NCI-H2107 treated with DMSO at 0.1 percent for 48 hours (cell line): ENCODE data around the gene FLNC.

ENCODE experiments used
- DNase-seq: peaks from one replicate; lab custom pipeline; 2025; ENCODE audit not compliant: unreplicated experiment; lab: John Stamatoyannopoulos, UW

Gene FLNC

DNA sequence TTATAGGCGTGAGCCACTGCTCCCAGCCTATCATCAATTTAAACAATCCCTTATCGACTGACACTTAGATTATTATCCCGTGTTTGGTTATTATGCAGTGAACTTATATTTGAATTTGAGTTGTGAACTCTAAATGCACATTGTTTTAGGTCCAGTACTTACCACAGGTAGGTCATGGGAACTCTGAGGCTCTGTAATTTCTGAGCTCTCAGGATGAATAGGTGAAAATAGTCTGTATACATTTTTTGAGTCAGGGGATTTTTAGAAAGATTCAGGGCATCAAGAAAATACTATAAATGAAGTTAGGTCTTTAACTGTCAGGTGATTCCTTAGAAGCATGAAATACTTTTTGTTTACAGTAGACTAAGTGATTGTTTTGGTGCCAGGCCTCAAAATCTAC, 29.6 kb upstream of the FLNC start:
- no peak for DNase-seq

DNA sequence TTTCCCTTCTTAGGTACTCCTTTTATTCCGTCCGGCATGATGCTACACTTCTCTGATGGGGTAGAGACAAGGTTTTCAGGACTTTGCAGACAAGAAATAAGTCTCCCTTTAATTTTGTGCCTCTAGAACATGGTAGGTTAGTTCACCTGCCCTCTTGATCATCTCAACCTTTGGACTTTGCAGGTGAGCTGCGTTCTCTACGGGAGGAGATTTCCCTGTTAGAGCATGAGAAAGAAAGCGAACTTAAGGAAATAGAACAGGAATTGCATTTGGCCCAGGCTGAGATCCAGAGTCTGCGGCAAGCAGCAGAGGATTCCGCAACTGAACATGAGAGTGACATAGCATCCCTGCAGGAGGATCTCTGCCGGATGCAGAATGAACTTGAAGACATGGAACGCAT, 29.2 kb upstream of the FLNC start:
- DNase-seq = no peak

DNA sequence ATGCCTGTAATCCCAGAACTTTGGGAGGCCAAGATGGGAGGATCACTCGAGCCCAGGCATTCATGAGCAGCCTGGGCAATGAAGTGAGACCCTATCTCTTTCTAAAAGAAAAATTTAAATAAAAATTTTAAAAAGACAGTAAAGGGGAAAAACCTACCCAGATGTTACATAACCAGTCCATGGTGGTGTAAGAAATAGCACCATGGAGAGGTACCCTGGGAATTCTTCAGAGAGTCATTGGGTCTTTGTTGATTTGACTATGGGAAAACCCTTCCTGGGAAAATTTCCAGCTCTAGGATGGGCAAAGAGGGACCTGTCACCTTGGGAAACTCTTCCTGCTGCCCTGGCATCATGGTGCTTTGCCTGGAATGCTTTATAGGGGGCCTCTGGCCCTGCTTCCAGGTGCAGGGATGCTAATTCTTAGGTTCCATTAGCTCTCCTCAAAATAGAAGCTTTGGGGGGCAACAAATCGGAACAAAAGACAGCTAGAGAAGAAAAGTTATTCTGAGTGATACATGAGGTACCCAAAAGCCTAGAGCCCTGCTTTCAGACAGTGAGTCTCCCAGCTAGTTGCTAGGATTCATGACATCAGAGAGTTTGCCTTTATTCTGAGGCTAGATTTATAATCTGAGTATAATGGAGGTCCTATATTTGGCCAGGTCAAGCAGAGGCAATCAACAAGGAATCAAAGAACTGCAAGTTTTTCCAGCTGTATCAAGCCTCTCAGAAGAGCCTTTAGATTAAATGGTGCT, 28.4 kb upstream of the FLNC start:
- DNase-seq = no peak

GRCh38 chr7:128804484-128804883, 25.7 kb upstream of the FLNC start:
- no peak for DNase-seq

GRCh38 chr7:128805225-128805624, 25.0 kb upstream of the FLNC start:
- DNase-seq = no peak

GRCh38 chr7:128807191-128807590, 23.0 kb upstream of the FLNC start:
- no peak for DNase-seq

DNA sequence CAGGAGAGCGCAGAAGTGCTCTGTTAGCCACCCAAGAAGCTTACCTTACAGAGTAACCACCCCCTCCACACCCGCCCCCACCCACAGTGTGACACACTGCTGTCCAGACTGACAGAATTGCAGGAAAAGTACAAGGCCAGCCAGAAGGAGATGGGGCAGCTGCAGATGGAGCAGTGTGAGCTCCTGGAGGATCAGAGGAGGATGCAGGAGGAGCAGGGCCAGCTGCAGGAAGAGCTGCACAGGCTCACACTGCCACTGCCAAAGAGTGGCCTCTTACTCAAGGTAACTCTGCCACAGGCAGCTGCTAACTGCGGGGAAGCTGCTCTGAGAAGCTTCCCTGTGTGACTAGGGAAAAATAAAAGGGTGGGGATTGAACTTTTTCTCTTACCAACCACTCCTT, 20.8 kb upstream of the FLNC start:
- no peak for DNase-seq

DNA sequence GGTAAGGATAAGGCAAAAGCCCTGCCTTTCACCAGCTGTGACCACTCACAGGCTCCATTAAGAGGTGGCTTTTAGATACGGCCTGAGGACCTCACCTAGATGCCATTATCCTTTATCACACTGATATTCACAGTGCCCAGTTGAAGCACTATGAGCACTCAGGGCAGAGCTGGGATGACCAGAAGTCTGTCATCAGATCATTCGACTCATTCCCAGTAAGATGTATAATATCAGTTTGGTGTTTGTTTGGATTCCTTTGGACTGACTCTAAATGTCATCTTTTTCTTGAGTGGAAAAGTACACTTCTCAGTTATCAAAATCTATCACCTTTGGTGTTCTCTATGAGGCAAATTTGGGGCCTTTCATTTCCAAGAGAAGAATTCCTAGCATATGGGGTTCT, 19.7 kb upstream of the FLNC start:
- no peak for DNase-seq

DNA sequence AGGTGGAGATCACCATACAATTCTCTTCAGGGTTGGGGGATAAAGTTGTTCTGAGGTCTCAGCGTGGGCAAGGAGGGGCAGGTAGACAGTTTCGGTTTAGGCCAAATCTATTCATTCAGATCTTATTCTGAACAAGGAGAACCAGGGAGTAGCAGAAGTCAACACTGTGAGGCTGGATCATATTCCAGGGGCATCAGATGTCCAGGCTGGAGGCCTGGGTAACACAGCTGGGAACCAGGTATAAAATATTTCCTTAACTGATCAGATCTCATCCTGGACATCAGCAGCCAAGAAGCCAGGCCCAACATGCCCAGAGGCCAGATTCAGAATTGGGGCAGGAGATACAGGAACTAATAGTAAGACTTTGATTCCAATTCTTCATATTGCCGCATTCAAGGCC, 19.2 kb upstream of the FLNC start:
- no peak for DNase-seq

DNA sequence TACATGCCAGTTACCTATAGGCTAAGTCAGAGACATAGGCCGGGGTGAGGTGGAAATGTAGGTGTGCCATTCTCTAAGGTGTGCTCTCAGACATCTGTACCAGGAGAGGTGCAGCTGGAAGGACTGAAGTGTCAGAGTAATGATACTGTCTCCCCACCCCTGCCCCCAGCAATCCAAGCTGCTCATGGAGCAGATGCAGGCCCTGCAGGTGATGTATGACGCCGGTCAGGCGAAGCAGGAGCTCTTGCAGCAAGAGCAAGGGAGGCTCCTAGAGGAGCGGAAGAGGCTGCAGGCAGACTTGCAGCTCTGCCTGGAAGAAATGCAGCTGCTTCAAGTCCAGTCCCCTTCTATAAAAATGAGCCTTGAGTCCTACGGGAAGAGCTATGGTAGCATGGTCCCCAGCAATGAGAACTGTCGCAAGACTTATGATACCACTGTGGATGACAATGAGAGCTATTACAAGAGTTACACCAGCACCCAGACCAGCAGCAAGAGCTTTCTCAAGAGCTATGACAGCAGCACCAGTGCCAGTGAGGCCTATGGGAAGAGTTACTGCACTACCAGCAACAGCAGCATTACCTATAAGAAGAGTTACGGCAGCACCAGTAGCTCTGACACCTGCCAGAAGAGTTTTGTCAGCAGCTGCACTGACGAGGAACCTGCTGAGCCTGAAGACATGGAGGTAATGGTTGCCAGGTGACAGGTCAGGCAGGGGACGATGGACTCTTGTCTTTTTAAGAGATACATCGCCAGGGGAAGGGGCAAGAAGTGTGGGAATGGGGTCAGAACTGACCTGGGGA, 18.4 kb upstream of the FLNC start:
- peak; percentile 67 for DNase-seq

GRCh38 chr7:128812514-128813168, 17.6 kb upstream of the FLNC start:
- peak; percentile 92 for DNase-seq

GRCh38 chr7:128814499-128814898, 15.7 kb upstream of the FLNC start:
- no peak for DNase-seq

- DNase-seq = no peak
These were observed 14.8 kb upstream of the FLNC start for GRCh38 chr7:128815289-128815942.

GRCh38 chr7:128818694-128819093, 11.5 kb upstream of the FLNC start:
- no peak for DNase-seq

DNA sequence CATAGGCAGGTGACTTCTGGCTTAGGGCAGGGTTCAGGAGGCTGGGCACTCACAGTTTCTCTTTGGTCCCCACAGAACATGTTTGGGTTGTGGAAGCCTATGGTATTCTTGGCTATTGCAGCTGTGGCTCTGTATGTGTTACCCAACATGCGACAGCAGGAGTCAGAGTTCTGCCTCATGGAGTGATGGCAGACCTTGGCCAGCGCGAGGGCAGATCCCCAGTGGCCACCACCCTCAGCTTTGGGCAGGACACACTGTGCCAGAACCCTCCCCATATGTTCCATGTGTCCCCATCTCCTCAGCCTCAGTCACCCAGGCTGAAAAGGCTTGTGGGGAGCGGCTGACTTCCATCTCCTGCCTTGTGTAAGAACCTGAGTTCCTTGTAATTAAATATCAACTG, 8.5 kb upstream of the FLNC start:
- DNase-seq = no peak

GRCh38 chr7:128826512-128826911, 3.7 kb upstream of the FLNC start:
- no peak for DNase-seq

- DNase-seq = no peak
These were observed 3.3 kb upstream of the FLNC start for GRCh38 chr7:128826916-128827247.

DNA sequence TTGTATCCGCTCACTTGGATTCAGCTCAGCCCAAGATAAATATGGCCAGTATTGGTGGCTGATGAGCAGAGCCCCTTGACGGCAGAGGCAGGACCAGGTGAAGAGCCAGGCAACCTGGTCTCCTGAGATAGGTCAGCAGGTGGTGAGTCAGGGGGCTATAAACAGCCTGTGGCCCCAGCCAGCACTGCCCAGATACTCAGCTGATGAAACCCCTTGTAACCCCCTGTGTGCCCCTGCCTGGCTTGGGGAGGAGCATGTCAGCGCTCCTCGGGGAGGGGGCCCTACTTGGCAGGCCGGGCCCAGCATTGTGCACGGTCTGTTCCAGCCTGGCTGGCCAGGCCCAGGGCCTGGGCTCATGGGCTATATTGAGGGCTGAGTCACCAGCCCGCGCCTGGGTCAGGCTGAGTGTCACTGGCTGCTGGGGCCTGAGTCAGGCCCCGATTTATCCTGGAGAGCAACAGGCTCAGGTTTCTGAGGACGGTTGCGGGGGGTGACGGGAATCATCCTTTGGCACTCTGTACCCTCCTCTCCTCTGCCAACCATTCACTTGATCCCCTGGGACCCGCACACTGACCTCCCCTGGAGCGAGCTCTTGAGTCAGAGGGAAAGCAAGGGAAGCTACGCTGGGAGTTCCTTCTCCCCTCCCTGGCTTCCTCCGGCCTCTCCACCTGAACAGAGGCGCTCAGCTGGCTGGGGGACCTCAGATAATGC, 2.8 kb upstream of the FLNC start:
- peak; percentile 8 for DNase-seq

- no peak for DNase-seq
These were observed 2.1 kb upstream of the FLNC start for GRCh38 chr7:128827971-128828711.

GRCh38 chr7:128829391-128830166, 627 bp upstream of the FLNC start:
- no peak for DNase-seq
